B cell (primary cell): ENCODE results near the gene HMOX2.

Experiments
- CTCF ChIP-seq: fragments of 200-600 bp; IDR thresholded peaks from one replicate; pipeline ENCODE4 v1.8.0; 2022; ENCODE audit warnings: antibody characterized with exemption, mild to moderate bottlenecking
- EZH2 ChIP-seq: IDR thresholded peaks from 2 replicates; pipeline ENCODE4 v1.6.1; 2012; ENCODE audit warnings: borderline replicate concordance, low read depth, mild to moderate bottlenecking, moderate library complexity, low read length; ENCODE audit not compliant: insufficient read depth, poor library complexity, severe bottlenecking

GRCh38 chr16:4506450-4506849 is 30.3 kb downstream of the HMOX2 start:
- peak; percentile 87 for TF ChIP-seq CTCF
- no peak for TF ChIP-seq EZH2
